ENCODE measurements around the gene HYKK. TPM values are rescaled to one million over a fixed set of nuclear protein-coding genes. Genes with fewer than 3 reads are reported as not detected.
"Not testable (repeated sequence)": the region's sequence is repeated elsewhere in the genome, so short reads cannot be mapped to it uniquely, and the experiment has no call there.

HYKK gene, protein sequence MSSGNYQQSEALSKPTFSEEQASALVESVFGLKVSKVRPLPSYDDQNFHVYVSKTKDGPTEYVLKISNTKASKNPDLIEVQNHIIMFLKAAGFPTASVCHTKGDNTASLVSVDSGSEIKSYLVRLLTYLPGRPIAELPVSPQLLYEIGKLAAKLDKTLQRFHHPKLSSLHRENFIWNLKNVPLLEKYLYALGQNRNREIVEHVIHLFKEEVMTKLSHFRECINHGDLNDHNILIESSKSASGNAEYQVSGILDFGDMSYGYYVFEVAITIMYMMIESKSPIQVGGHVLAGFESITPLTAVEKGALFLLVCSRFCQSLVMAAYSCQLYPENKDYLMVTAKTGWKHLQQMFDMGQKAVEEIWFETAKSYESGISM
- 1 to 10 TPM; 7.1 to 9.1 (median 8.3) TPM for polyA plus RNA-seq (ENCODE audit: insufficient read length in 4 of 4)

DNA sequence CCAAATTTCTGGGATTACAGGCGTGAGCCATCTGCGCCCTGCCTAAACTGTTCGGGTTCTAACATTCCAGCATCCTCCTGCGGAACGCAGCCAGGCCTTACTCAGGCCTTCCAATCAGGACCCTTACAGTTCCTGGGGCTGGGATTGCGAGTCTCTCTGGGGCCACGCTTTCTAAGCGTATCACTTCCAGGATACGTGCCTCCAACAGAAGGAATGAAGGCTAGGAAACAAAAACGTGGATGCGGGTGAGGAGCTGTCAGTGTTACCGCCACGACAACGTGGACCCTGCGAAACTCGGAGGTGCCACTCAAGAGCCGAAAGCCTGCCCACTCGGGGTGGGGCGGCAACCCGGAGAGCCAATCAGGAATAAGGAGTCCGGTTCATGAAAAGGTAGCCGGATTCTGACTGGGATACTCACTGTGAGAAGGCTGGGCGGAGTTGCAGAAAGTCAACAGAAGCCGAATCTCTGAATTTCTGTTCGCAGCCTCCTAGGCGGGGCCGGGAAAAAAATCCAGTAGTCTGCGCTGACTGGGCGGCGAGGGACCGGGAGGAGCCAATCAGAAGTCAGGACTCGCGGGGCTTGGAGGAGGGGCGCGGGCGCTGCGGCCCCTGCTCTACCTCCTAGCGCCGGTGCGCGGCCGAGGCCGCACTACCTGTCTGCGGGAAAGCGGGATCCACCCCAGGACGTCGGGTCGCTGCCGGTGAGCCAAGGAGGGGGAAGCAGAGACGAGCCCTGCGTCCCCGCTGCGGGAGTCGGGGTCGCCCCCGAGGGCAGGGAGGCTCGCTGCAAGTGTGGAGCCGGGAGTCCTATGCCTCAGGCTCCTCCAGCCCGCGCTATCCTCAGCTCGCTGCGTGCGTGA lies at the start of gene HYKK:
HYKK (plus strand) TSS at position 607 of the 860 bp plus-strand sequence. CDS start 5,512 bp downstream, outside the sequence.
- peak; percentile 89 to 95 (median 92) for DNase-seq (ENCODE audit: low read depth in 4 of 4, low spot score in 3 of 4)

DNA sequence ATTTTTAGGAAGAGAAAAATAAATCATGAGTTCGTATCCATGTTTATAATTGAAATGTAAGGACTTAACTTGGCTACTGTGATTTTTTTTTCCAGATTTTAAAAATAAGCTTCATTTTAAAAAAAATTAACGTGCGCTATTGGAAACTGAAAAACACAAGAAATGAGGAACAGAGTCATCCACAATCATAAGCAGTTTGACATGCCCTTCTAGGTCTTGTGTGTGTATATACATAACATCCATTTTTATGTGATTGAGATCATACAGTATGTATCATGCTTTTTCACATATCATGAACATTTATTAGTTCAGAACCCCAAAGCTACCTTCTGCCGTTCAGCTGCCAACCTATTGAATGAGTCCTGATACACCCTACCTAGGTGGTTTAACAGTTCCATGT lies 46.6 kb upstream of the HYKK start:
- DNase-seq (ENCODE audit: low read depth in 4 of 4, low spot score in 3 of 4): no peak

DNA sequence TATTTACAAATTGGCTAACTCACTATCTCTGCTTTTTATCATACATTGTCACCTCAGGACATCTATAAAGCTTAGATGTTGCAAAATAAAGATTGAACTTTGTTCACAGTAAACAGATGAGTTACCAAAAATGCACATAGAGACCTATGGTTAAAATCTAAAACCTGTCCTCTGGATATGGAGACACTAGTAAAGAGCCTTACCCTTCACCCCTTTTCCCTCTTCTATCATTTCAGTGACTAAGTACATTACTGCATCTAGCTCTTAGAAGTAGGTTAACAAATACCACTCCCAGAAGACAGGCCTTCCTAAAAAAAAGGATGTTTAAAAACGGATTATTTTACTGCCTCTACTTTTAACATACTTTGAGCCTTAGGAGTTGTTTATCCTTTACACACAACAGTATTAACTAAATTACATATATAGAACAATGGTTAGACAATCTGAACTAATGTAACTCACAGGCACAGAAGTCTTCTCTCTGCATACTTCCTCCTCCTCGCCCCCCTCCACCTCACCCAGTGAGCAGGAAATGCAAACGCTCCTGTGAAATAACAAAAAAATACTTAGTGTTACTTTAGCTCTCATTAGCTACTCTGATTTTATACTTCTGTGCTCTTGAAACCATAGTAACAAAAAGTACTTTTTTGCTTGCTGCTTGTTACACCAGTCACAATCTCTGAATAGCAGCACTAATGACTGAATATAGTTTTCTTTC lies 46.0 kb upstream of the HYKK start:
- no peak for DNase-seq (ENCODE audit: low read depth in 4 of 4, low spot score in 3 of 4)

DNA sequence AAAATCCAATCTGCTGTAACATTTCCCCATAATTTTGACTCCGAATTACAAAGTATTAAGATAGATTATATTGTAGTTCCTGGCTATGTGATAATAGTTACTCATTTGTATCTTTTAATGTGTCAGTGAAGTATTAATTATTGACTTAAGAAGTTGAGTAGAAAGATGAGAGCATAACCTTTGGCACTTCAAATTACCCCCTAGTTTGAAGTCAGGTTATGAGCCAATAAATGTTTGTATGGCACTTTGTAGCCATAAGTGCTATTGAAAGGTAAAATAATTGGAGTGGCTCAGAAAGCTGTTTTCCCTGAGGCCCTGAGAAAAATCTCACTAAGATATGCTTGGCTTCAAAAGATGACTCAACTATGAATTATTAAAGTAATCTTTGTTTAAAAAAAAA lies 38.3 kb upstream of the HYKK start:
- DNase-seq (ENCODE audit: low read depth in 4 of 4, low spot score in 3 of 4): no peak

DNA sequence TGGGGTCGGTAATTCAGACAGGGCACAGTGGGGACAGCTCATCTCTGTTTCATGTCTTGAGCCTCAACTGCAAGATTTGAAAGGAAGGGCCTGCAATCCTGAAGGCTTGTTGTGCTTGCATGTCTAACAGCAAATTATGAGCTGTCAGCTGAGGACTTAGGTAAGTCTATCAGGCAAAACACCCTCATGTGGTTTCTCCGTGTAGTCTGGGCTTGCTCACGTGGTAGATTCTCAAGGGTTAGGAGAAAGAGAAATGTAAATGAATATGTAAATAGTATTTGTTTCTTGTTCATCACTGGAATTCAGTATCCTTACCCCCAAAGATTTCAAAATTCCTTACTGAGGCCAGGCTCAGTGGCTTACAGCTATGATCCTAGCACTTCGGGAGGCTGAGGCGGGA lies 30.1 kb upstream of the HYKK start:
- DNase-seq (ENCODE audit: low read depth in 4 of 4, low spot score in 3 of 4): no peak

DNA sequence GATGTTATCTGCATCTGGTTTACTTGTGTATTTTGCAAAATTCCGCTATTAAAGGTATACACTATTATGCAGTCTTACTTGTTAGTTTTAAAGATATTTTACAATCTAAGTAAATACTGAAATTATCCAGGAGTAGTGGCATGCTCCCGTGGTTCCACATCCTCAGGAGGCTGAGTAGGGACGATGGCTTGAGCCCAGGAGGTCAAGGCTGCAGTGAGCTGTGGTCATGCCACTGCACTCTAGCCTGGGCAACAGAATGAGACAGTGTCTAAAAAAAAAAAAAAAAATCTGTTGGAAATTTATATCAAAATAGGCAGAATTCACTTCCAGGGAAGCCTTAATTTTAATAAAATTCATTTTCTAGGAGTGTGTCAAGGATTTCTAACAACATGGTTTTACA lies 27.7 kb upstream of the HYKK start:
- no peak for DNase-seq (ENCODE audit: low read depth in 4 of 4, low spot score in 3 of 4)

DNA sequence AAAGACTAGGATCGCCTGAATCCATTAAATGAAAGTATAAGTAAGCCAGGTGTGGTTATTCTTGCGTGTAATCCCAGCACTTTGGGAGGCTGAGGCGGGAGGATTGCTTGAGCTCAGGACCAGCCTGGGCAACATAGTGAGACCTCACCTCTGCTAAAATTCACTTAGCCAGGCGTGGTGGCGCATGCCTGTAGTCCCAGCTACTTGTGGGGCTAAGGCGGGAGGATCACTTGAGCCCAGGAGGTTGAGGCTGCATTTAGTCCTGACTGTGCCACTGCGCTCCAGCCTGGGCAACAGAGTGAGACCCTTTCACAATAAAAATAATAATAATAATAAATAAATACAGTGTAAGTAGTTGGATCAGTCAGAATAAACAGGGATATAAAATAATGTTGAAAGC lies 25.5 kb upstream of the HYKK start:
- DNase-seq (ENCODE audit: low read depth in 4 of 4, low spot score in 3 of 4): no peak

DNA sequence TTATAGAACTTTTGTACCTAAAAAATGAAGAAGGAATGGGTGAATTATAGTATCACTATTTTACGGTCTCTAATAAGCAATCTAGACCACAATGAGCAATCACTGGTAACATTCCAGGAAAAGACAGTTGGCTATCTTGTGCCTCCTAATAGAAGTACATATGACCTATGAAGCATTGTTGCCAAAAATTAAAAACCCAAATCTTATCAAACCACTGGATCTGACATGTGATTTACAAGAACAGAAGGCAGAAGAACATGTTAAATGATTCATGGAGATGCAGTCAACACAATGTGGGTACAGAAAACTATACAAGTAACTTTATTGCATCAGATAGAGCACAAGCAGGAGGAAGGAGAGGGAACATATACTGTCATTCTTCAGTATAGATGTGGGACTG lies 14.5 kb upstream of the HYKK start:
- no peak for DNase-seq (ENCODE audit: low read depth in 4 of 4, low spot score in 3 of 4)

DNA sequence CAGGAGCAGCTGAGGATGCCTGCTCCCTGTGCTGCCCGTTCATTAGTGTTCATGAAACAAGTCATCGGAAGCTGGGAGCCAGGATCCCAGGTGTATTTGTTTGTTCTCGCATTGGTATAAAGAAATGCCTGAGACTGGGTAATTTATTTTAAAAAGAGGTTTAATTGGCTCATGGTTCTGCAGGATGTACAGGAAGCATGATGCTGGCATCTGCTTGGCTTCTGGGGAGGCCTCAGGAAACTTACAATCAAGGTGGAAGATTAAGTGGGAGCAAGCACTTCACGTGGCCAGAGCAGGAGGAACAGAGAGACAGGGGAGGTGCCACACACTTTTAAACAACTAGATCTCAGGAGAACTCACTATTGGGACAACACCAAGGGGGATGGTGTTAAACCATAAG lies 5.5 kb upstream of the HYKK start:
- DNase-seq (ENCODE audit: low read depth in 4 of 4, low spot score in 3 of 4): no peak

DNA sequence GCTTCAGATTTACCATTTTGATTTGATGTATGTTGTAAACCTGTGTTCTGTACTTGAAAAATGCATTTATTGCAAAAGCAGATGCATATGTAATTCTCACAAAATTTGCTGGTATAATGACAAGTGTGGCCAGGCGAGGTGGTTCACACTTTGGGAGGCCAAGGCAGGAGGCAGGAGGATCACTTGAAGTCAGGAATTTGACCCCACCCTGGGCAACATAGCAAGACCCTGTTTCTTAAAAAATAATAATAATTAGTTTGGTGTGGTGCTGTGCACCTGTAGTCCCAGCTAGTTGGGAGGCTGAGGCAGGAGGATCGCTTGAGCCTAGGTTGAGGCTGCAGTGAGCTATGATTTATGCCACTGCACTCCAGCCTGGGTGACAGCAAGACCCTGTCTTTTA lies 4.7 kb upstream of the HYKK start:
- DNase-seq (ENCODE audit: low read depth in 4 of 4, low spot score in 3 of 4): no peak

DNA sequence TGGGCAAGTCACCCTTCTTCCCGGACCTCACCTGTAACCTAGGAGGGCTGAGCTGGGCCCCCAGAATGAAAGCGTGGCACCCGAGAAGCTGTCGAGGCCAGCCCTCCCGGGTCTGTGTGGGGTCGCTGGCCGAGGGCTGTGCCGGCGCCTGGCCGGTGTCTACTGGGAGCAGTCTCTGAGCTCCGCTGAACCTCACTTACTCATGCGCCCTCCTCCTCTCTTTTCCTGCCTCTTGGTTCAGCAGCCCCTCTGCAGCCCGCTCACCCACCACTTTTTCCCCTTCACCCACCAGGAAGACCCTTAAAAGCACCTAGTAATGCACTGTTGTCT lies 419 bp downstream of the HYKK start:
- DNase-seq (ENCODE audit: low read depth in 4 of 4, low spot score in 3 of 4): no peak

DNA sequence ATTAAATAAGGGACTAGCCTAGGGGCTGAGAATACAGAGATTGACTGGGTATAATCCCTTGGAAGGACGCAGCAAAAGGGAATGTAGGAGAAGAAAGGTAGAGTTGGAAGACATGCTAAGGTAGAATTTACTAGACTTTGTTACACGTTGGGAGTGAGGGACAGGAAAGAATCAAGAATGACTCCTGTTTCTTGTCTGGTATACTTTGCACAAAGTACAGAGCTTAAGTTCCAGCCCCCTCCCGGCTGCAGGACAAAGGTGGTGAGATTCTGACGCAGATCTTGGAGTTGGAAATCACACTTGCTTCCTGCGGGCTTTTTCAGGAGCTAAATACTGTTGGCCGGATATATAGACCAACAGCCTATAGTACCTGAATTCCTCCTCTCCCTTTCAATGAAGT lies 895 bp downstream of the HYKK start:
- no peak for DNase-seq (ENCODE audit: low read depth in 4 of 4, low spot score in 3 of 4)

DNA sequence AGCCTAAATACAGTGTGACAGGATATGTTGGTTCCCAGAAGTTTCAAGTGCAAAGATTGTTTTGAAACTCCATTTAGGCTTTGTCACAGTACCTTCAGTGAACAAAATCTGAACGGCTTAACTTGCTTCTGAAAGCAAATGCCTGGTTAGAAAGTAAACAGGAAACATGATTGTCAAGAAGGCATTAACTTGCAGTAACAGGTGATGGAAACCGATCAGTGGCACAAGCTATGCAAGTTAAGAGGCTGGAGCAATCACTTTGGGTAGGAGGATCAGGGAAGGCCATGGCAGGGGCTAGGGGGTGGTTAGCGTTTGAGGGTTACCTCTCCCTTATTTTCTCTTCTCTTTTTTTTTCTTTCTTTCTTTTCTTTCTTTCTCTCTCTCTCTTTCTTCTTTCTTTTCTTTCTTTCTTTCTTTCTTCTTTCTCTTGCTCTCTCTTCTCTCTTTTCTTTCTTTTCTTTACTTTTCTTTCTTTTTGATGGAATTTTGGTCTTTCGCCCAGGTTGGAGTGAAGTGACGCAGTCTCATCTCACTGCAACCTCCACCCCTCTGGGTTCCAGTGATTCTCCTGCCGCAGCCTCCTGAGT lies 2.4 kb downstream of the HYKK start:
- no peak for DNase-seq (ENCODE audit: low read depth in 4 of 4, low spot score in 3 of 4)

DNA sequence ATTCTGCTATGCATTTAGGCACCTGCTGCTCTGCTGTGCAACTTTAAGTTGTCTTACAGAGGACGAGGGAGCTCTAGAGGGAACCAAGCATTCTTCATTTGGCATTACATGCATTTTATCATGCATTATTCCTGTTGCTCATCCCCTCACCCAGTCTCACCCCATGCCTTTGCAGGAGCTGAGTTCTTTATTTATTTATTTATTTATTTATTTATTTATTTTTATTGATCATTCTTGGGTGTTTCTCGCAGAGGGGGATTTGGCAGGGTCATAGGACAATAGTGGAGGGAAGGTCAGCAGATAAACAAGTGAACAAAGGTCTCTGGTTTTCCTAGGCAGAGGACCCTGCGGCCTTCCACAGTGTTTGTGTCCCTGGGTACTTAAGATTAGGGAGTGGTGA lies 12.7 kb downstream of the HYKK start:
- not testable (repeated sequence) for DNase-seq (ENCODE audit: low read depth in 4 of 4, low spot score in 3 of 4)

DNA sequence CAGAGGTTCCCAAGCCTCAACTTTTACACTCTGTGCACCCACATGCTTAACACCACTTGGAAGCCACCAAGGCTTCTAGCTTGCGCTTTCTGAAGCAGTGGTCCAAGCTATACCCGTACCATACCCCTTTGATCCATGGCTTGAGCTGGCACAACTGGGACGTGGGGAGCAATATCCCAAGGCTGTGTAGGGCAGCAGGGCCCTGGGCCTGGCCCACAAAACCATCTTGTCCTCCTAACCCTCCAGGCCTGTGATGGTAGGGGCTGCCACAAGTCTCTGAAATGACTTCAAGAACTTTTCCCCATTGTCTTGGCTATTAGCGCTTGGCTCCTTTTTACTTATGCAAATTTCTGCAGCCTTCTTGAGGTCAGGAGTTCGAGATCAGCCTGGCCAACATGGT lies 16.9 kb downstream of the HYKK start:
- no peak for DNase-seq (ENCODE audit: low read depth in 4 of 4, low spot score in 3 of 4)

DNA sequence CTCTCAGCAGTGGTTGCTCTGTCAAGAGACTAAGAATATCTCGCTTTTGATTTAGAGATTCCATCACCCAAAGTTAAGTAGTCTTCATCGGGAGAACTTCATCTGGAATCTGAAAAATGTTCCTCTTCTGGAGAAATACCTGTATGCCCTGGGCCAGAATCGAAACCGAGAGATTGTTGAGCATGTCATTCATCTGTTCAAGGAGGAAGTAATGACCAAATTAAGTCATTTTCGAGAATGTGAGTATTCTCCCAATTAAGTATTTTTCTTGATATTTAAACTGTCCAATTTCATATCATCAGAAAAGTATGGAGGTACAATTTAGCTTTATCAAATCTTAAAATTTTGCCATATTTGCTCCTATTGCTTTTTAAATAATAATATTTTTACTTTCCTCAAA lies 19.9 kb downstream of the HYKK start:
- DNase-seq (ENCODE audit: low read depth in 4 of 4, low spot score in 3 of 4): no peak

DNA sequence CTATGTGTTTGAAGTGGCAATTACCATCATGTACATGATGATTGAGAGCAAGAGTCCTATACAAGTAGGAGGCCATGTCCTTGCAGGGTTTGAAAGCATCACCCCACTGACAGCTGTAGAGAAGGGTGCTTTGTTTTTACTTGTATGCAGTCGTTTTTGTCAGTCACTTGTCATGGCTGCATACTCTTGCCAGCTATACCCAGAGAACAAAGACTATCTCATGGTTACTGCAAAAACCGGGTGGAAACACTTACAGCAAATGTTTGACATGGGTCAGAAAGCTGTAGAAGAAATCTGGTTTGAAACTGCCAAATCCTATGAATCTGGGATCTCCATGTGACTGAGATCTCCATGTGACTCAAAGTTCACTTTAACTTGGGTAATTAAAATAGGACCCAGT lies 26.0 kb downstream of the HYKK start:
- DNase-seq (ENCODE audit: low read depth in 4 of 4, low spot score in 3 of 4): no peak

DNA sequence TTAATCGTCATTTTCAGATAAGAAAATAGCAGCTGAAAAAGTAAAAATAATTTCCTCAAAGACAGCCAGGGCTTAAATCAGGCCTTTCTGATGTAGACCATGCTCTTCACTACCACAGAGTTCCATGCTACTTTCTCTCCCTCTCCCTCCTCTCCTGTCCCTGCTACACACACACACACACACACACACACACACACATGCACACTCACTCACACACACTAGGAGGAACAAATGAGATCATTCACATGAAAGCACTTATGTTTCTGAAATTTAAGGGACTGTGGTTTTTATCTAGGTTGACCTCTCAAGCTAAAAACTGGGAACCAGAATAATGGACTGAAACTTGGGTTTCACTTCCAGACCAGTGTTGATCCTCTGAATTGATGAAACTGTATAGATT lies 28.8 kb downstream of the HYKK start:
- no peak for DNase-seq (ENCODE audit: low read depth in 4 of 4, low spot score in 3 of 4)

DNA sequence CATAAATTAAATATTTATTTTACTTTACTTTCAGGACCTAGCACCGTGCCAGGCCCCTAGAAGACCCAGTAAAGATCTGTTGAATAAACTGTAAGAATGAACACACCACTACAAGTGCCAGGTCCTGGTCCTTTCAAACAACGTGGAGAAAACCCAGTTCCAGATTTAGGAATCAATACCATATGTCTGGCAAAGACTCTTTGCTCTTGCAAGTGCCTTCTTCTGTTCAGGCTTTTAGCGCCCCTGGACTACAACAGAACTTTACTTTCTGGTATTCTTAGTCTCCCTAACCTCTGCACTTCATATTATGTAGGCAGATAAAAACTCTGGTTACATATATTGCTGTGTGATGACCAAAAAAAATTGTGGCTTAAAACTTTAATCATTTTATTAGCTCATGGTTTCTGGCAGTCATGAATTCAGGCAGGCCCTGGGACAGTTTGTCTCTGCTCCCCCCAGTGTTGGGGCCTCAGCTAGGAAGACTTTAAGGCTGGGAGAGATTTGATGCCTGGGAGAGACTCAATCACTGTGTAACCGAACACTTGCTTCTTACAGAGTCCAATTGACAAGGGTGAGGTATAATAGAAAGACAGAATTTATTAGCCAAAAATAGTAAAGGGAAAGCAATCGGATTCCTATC lies 30.0 kb downstream of the HYKK start:
- DNase-seq (ENCODE audit: low read depth in 4 of 4, low spot score in 3 of 4): no peak

DNA sequence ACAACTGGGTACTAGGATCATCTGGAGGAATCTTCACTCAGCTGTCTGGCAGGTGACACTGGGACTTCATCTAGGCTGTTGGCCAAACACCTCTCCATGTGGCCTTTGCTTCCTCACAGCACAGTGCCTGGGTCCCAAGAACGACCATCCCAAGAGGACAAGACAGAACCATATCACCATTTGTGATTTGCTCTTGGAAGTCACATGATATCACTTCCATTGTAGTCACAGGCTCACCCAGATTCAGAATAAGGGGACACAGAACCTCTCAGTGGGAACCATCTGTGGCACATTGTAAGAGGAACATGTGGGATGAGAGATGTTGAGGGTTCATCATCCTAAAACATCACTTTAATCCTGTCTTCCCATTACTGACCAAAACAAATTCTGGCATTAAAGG lies 31.0 kb downstream of the HYKK start:
- DNase-seq (ENCODE audit: low read depth in 4 of 4, low spot score in 3 of 4): no peak
